Fibroblast of pulmonary artery (primary cell): ENCODE measurements around the gene NMNAT3.

Experiments
- DNase-seq: peaks from one replicate; pipeline ENCODE4 v3.0.0-alpha.2; 2010; ENCODE audit warnings: low read depth
- H3K4me3 ChIP-seq: replicated peaks from 2 replicates; pipeline ENCODE4 v1.5.1; 2011; ENCODE audit warnings: low read depth, mild to moderate bottlenecking, control low read depth, low read length, moderate library complexity
- TF ChIP-seq, protein P1 (sequence below): IDR thresholded peaks from 2 replicates; pipeline ENCODE4 v1.5.1; 2011; ENCODE audit warnings: mild to moderate bottlenecking, control low read depth, low read length, inconsistent platforms; ENCODE audit errors: missing control alignments

The NMNAT3 gene

DNA sequence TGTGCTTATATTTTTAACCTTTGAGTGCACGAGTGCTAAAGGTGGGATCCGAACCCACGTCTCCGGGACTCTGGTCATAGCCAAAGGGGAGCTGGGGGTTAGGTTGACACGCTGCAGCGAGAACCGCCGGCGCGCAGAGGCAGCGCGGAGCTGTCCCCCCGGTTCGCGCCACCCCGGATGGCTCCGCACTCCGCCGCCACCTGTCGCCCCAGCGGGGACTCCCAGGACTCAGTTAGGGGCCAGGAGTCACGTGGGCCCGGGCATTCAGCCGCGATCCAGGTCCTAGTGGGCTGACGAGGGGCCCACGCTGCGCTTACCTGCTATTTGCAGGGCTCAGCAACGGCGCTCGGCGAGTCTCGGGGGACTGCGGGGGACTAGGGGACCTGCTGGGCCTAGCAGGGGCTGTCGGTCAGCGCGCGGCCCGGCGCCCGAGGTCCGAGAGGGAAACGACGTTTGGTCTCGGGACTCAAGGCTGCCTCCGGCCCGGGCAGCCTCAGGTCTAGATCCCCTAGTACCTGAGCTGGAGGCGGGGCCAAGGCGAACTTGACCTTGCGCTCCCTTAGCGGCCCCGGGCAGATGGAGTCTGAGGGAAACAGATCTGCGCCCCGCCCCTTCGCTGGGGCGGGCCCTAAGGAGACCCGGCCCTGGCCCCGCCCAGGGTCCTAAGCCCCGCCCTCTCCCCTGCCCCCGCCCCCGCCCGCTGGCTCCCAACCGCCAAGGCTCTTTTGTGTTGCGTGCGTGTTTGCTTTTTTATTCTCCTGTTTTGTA is at the start of gene NMNAT3:
Gene NMNAT3 (minus strand): TSS at position 585 of the 768 bp plus-strand sequence. CDS start 50,248 bp downstream, outside the sequence.
- TF ChIP-seq, protein P1, sequence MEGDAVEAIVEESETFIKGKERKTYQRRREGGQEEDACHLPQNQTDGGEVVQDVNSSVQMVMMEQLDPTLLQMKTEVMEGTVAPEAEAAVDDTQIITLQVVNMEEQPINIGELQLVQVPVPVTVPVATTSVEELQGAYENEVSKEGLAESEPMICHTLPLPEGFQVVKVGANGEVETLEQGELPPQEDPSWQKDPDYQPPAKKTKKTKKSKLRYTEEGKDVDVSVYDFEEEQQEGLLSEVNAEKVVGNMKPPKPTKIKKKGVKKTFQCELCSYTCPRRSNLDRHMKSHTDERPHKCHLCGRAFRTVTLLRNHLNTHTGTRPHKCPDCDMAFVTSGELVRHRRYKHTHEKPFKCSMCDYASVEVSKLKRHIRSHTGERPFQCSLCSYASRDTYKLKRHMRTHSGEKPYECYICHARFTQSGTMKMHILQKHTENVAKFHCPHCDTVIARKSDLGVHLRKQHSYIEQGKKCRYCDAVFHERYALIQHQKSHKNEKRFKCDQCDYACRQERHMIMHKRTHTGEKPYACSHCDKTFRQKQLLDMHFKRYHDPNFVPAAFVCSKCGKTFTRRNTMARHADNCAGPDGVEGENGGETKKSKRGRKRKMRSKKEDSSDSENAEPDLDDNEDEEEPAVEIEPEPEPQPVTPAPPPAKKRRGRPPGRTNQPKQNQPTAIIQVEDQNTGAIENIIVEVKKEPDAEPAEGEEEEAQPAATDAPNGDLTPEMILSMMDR: no peak
- peak; percentile 42 for DNase-seq
- H3K4me3 ChIP-seq: peak within 1 kb of the TSS; percentile 52

DNA sequence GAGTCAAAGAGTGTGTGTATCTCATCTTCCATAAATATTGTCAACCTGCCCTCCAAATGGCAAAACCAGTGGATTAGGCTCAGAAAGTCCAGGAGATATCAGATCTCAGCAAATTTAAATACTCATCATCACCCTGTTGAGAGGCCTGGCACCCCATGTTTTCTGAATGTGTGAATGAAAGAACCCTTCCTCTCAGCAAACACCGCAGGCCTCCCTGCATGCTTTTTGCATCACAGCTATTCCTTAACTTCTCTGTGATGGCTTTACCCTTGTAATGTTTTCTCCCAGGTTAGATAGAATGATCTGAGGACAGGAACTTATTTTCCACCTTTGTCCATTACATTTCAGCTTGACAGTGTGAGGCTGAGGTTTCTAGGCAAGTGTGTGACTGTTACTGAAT is 43.6 kb upstream of the NMNAT3 start:
- H3K4me3 ChIP-seq: no peak overlapping the region
- DNase-seq: no peak
- TF ChIP-seq, protein P1: no peak

DNA sequence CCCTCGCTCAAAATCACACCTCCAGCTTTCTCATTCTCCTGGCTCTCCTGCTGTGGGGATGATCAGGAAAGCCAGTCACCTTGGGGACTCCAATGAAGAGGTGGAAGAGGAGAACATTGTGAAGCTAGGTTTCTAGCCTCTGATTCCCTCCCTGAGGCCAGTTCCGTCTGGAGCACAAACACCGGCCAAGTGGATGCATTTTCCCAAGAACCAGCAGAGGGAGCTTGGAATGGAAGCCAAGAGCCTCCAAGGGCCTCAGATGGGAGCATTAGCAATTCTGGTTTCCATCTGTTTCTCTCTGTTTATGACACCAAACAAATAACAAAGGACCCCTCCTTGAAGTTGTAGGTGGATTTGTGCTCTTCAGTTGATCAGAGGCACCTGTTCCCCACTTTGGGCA is 40.6 kb upstream of the NMNAT3 start:
- TF ChIP-seq, protein P1: peak; percentile 30
- no peak overlapping the region for H3K4me3 ChIP-seq
- DNase-seq: peak; percentile 15

DNA sequence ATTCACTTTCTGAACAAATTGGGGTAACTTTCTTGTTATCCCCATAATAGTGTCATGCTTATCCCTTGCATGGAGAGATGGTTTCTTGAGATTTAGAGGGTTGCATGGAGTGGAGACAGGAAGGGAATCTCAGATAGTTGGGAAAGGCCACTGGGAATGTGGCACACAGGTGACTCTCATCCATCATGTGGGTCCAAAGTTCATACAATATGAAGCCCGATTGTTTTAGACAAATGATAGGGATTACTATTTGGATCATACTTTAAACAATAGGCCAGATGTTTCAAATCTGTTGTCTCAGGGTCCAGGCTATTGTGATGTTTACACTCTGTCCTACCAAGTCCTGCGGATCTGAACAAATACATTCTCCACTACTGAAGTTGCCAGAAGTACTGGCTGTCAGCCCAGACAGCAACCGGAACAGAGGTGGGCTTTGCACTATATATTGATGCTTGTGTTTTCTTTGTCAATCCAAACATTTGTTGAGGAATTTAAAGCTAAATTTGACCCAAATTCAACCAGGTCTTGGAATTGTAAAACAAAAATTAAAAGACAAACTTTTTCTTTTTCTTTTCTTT is 39.2 kb upstream of the NMNAT3 start:
- TF ChIP-seq, protein P1: no peak
- no peak for DNase-seq
- no peak overlapping the region for H3K4me3 ChIP-seq

DNA sequence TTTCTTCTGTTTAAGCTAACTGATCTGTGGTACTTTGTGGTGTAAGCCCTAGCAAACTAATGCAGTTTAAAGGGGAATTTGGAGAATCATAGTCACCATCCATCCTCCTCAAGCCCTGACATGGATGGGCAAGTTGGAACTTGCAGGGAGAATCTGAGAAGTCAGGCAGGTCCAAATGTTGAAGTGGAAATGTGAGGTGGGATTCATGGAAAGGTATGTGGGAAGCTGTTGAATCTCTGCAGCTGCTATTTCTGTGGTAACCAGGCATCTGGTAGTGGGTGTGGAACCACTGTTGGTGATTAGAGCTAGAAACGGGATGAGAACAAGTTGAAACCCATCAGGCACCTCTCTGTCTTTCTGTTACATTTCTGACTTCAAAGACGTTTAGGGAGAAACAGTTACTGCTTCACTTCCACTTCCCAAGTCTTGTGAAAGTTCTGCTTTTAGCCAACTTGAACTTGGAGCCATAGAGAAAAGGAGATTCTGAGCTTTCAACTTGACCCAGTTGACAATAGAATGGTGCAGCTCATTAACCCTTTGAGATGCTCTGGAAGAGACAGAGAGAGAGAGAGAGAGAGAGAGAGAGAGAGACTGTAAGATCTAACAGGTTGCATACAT is 38.1 kb upstream of the NMNAT3 start:
- DNase-seq: no peak
- TF ChIP-seq, protein P1: no peak
- H3K4me3 ChIP-seq: no peak overlapping the region

DNA sequence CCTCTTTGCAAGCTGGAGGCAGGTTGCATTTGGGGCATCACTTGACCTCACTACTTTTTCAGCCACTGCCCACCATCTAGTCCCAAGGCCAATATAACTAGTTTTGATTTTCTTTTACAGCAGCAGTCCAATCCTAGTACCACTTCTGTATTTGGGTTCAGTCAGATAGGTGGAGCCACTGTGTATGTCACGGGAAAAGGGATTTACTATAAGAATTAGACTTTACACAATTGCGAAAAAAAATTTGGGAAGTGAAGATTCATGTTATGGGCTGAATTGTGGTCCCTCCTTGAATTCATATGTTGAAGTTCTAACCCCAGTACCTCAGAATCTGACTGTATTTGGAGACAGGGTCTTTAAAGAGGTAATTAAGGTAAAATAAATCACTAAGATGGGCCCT is 37.4 kb upstream of the NMNAT3 start:
- H3K4me3 ChIP-seq: no peak overlapping the region
- no peak for DNase-seq
- TF ChIP-seq, protein P1: no peak

DNA sequence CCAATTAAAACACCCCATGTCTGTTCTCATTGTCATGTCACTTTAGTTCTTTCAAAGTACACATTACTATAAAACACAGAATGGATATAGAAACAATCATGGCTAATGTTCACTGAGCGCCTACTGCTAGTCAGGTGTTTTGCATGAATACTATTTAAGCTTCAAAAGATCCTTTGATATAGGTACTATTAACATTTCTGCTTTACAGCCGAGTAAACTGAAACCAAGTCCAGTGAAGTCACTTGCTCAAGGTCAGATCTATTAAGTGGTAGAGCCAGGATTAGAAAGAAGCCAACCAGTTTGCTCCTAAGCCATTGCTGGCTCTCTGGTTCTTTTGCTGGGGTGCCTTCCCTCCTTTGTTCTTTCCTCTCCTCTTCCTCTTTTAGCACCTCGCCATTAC is 32.4 kb upstream of the NMNAT3 start:
- H3K4me3 ChIP-seq: no peak overlapping the region
- DNase-seq: no peak
- TF ChIP-seq, protein P1: no peak
